ENCODE measurements around the gene PPID.
"Not testable (repeated sequence)": the region's sequence is repeated elsewhere in the genome, so short reads cannot be mapped to it uniquely, and the experiment has no call there.

The PPID gene

GRCh38 chr4:158729716-158730559, 6.7 kb upstream of the PPID start:
- DNase-seq = peak; percentile 64

- DNase-seq = no peak
Measured at GRCh38 chr4:158728236-158728635, 5.0 kb upstream of the PPID start.

GRCh38 chr4:158726633-158727032, 3.4 kb upstream of the PPID start:
- DNase-seq = no peak

- DNase-seq = no peak
Measured at GRCh38 chr4:158724637-158725036, 1.4 kb upstream of the PPID start.

- peak; percentile 3 for DNase-seq
Measured at GRCh38 chr4:158722291-158722916, 792 bp downstream of the PPID start.

GRCh38 chr4:158721680-158722079, 1.5 kb downstream of the PPID start:
- DNase-seq = no peak

- DNase-seq = no peak
Measured at GRCh38 chr4:158715802-158716201, 7.4 kb downstream of the PPID start.

- DNase-seq = no peak
Measured at GRCh38 chr4:158714937-158715336, 8.3 kb downstream of the PPID start.

GRCh38 chr4:158712622-158713021, 10.6 kb downstream of the PPID start:
- not testable (repeated sequence) for DNase-seq

GRCh38 chr4:158710814-158711213, 12.4 kb downstream of the PPID start:
- no peak for DNase-seq

GRCh38 chr4:158704274-158704673, 18.9 kb downstream of the PPID start:
- DNase-seq = no peak

- DNase-seq = no peak
Measured at GRCh38 chr4:158688813-158689212, 34.4 kb downstream of the PPID start.

GRCh38 chr4:158682066-158682465, 41.1 kb downstream of the PPID start:
- DNase-seq = no peak

GRCh38 chr4:158681629-158682028, 41.6 kb downstream of the PPID start:
- no peak for DNase-seq

GRCh38 chr4:158678767-158679166, 44.4 kb downstream of the PPID start:
- no peak for DNase-seq

GRCh38 chr4:158676076-158676475, 47.1 kb downstream of the PPID start:
- DNase-seq = no peak

GRCh38 chr4:158673633-158674032, 49.6 kb downstream of the PPID start:
- no peak for DNase-seq

- DNase-seq = peak; percentile 99
Measured at GRCh38 chr4:158671915-158672806, 51.0 kb downstream of the PPID start, which contains the start of gene ETFDH. ETFDH (plus strand) TSS chr4:158672296; CDS start chr4:158672457, 161 bp downstream.

- DNase-seq = no peak
Measured at GRCh38 chr4:158671665-158671914, 51.6 kb downstream of the PPID start, which contains the start of gene C4orf46. C4orf46 (minus strand) TSS chr4:158671887; CDS start chr4:158671801, 86 bp downstream.

- peak; percentile 62 for DNase-seq
Measured at GRCh38 chr4:158670975-158671664, 52.1 kb downstream of the PPID start.

GRCh38 chr4:158669310-158669709, 53.9 kb downstream of the PPID start:
- DNase-seq = no peak

- DNase-seq = peak; percentile 34
Measured at GRCh38 chr4:158667651-158668198, 55.5 kb downstream of the PPID start.

Data from CD4-positive, alpha-beta T cell treated with Interleukin-12 subunit alpha and Interleukin-12 subunit beta, for 1 hour (primary cell).